T follicular helper cell (primary cell): ENCODE measurements around the gene LRP11.

Experiments used
- DNase-seq: peaks from one replicate; pipeline ENCODE4 v3.0.0-alpha.2; 2020; ENCODE audit warnings: low read depth

LRP11 gene

GRCh38 chr6:149782337-149782736 is 81.8 kb downstream of the LRP11 start:
- no peak for DNase-seq

- no peak for DNase-seq
These were observed 82.4 kb downstream of the LRP11 start for GRCh38 chr6:149781715-149782114.

GRCh38 chr6:149779644-149779963 is 84.6 kb downstream of the LRP11 start:
- DNase-seq = no peak

- DNase-seq = no peak
These were observed 86.5 kb downstream of the LRP11 start for GRCh38 chr6:149777624-149778023.

- DNase-seq = no peak
These were observed 92.2 kb downstream of the LRP11 start for GRCh38 chr6:149771925-149772324.

GRCh38 chr6:149771185-149771584 is 93.0 kb downstream of the LRP11 start:
- no peak for DNase-seq

- DNase-seq = no peak
These were observed 94.5 kb downstream of the LRP11 start for GRCh38 chr6:149769676-149770075.
